Measurements from ENCODE around the gene KLHL1.

Gene KLHL1

DNA sequence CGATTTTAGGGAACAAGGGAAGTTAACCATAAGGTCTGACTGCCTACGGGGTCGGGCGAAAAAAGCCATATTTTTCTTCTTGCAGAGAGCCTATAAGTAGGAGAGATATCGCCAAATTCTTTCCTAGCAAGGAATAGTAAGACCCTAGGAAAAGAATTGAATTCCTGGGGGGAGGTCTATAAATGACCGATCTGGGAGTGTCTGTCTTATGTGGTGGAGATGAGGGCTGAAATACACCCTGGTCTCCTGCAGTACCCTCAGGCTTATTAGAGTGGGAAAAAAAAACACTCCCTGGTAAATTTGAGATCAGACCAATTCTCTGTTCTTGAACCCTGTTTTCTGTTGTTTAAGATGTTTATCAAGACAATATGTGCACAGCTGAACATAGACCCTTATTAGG lies 448.1 kb downstream of the KLHL1 start:
- DNase-seq: no peak

GRCh38 chr13:69657676-69658075 lies 450.6 kb downstream of the KLHL1 start:
- no peak for DNase-seq

DNA sequence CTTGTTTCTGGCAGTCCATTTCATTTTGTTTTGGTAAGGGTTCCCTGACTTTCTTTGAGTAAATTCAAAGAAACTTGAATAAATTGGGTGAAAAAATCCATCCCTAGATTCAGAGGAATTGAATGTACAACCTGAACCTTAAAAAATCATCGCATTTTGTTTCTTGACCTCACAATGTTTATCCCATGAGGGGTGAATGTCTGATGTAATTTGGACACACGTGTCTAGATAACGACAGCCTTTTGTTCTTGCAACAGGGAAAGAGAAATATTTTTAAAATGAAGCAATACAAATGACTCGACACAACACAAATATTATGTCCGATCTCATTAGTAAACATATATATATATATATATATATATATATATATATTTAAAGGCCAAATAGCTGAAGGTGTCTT lies 453.9 kb downstream of the KLHL1 start:
- DNase-seq: no peak
